ENCODE measurements around the gene MGAT4B.
"Not testable (repeated sequence)": the region's sequence is repeated elsewhere in the genome, so short reads cannot be mapped to it uniquely, and the experiment has no call there.

MGAT4B gene

GRCh38 chr5:179792612-179793467, 13.8 kb downstream of the MGAT4B start:
- peaks cover 11% of the 10 kb centered on the region for H3K36me3 ChIP-seq (replicated peaks)
- in situ Hi-C loops (cut with HindIII; ENCODE audit: low pct_ligation_motif_present, low sequenced_read_pairs) = no loop called here
- H3K4me3 ChIP-seq (ENCODE audit: low read depth, low read length) = no peak overlapping the region
- no peak for DNase-seq
- no peaks in the 10 kb centered on the region for H3K27me3 ChIP-seq (replicated peaks)
- no peak overlapping the region for H3K27ac ChIP-seq
- TF ChIP-seq CTCF (IDR thresholded peaks at IDR 0.05; ENCODE audit: low read depth, low read length, missing control alignments) = no peak

DNA sequence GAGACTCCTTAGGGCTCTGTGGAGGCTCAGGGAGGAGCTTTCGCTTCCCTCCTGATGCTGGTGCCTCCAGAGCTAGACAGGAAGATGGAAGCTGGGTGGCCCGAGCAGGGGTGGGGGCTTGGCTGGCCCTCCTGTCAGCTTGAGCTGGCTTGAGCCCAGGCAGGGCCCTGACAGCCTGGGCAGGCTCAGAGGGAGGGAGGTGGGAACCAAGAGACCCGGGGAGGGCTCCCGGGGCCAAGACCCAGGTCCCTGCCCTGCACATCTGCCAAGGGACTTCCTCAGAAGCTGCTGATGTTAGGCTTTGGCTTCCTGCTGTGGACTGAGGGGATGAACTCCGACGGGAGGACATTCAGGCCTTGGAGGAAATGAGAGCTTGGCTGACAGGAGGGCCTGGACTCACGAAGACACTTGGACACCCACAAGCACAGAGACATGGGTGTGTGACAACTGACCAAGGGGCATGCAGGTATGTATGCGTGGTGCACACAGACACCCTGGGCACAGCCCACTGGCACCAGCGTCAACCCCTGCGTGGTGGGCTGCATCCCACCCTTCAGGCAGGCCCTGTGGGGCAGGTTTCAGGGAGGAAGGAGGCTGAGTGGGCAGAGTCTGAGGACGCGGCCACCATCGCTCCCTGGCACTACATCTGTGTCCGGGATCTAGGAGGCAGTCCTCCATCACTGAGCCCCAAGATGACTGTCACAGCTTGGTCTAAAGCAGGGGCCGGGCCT, 14.6 kb downstream of the MGAT4B start:
- no peak overlapping the region for H3K27ac ChIP-seq
- TF ChIP-seq CTCF (IDR thresholded peaks at IDR 0.05; ENCODE audit: low read depth, low read length, missing control alignments) = no peak
- no peak for DNase-seq
- no peaks in the 10 kb centered on the region for H3K27me3 ChIP-seq (replicated peaks)
- no peak overlapping the region for H3K4me3 ChIP-seq (ENCODE audit: low read depth, low read length)
- H3K36me3 ChIP-seq (replicated peaks) = peaks cover 3% of the 10 kb centered on the region
- in situ Hi-C loops (cut with HindIII; ENCODE audit: low pct_ligation_motif_present, low sequenced_read_pairs) = no loop called here

DNA sequence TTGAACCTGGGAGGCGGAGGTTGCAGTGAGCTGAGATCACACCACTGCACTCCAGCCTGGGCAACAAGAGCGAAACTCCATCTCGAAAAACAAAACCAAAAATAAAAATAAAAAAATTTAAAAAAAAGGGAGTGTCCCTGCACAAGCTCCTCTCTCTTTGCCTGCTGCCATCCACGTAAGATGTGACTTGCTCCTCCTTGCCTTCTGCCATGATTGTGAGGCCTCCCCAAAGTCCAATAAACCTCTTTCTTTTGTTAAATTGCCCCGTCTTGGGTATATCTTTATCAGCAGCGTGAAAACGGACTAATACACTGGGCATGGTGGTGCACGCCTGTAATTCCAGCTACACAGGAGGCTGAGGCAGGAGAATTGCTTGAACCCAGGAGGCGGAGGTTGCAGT, 17.4 kb downstream of the MGAT4B start:
- in situ Hi-C loops (cut with HindIII; ENCODE audit: low pct_ligation_motif_present, low sequenced_read_pairs); DNase-seq; H3K27ac ChIP-seq; H3K36me3 ChIP-seq (replicated peaks); H3K27me3 ChIP-seq (replicated peaks); H3K4me3 ChIP-seq (ENCODE audit: low read depth, low read length): not testable (repeated sequence)

DNA sequence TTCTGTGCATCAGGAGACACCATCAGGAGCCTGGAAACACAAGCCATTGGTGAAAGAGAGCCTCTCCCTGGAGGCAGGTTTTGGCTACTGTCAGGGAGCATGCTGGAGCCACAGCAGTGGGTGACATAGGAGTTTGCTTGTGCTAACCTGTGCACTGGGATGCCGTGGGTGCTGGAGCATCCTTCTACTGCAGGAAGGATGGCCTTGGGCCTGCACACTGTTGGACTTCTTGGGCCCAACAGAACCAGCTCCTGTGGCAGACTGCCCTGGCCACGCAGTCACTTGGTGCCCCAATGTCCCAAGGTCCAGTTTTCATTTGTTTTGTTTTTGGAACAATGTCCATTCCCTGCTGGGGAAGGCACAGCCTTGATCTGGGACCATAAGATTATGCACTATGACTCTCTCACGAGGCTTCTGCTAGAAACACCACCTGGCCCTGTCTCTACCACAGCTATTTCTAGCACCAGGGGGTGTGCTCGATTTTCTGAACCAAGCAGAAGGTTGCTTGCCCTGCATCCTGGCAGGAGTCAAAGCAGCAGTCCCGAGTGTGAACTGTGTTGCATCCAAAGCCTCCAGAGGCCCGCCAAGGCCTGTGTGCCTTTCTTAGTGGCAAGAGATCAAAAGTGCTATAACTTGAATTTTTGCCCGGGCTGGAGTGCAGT, 18.3 kb downstream of the MGAT4B start:
- H3K27me3 ChIP-seq (replicated peaks) = no peaks in the 10 kb centered on the region
- in situ Hi-C loops (cut with HindIII; ENCODE audit: low pct_ligation_motif_present, low sequenced_read_pairs) = no loop called here
- H3K4me3 ChIP-seq (ENCODE audit: low read depth, low read length) = no peak overlapping the region

DNA sequence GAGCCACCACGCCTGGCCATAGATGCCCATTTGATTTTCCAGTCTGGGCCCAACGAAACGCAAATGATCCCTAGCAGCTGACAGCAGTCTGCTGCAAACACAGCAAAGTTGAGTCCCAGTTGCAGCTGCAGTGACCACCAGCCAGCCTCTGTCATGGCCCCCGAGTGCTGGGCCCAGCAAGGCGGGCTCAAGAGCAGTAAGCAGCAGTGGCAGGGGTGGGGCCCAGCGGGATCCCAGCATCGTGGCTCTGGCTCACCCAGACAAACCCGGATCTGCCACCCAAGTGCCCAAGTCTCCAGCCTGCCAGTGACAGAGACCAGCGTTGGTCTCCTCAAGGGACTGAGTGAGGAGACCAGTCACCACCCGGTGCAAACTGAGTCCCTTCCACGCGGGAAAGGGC, 19.8 kb downstream of the MGAT4B start:
- TF ChIP-seq CTCF (IDR thresholded peaks at IDR 0.05; ENCODE audit: low read depth, low read length, missing control alignments) = no peak
- H3K36me3 ChIP-seq (replicated peaks) = no peaks in the 10 kb centered on the region
- no peak overlapping the region for H3K27ac ChIP-seq
- H3K4me3 ChIP-seq (ENCODE audit: low read depth, low read length) = no peak overlapping the region
- in situ Hi-C loops (cut with HindIII; ENCODE audit: low pct_ligation_motif_present, low sequenced_read_pairs) = no loop called here
- H3K27me3 ChIP-seq (replicated peaks) = no peaks in the 10 kb centered on the region
- no peak for DNase-seq

More for the DNA sequence above, 18.3 kb downstream of the MGAT4B start:
- no peak for TF ChIP-seq CTCF (IDR thresholded peaks at IDR 0.05; ENCODE audit: low read depth, low read length, missing control alignments)
- no peak overlapping the region for H3K27ac ChIP-seq
- H3K36me3 ChIP-seq (replicated peaks) = no peaks in the 10 kb centered on the region
- no peak for DNase-seq

DNA sequence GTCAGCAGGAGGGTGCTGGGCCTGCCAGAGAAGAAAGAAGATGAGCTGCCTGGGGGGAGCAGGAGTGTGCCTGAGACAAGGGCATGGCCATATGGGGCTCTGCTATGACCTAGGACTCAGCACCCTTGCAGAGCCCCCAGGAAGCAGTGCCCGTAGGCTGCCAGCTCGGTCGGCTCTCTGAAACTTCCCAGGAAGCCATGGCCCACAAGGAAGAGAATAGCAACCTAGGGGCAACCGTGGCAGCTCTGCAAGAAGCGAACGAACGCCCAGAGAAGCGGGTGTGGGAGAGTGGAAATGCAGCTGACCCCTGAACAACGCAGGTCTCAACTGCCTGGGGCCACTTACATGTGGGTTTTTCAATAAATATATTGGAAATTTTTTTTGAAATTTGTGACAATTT, 23.5 kb downstream of the MGAT4B start:
- in situ Hi-C loops (cut with HindIII; ENCODE audit: low pct_ligation_motif_present, low sequenced_read_pairs) = no loop called here
- H3K27me3 ChIP-seq (replicated peaks) = no peaks in the 10 kb centered on the region

More for the DNA sequence above, 23.5 kb downstream of the MGAT4B start:
- no peak for TF ChIP-seq CTCF (IDR thresholded peaks at IDR 0.05; ENCODE audit: low read depth, low read length, missing control alignments)
- H3K4me3 ChIP-seq (ENCODE audit: low read depth, low read length) = no peak overlapping the region
- DNase-seq = no peak
- no peak overlapping the region for H3K27ac ChIP-seq
- peaks cover 1% of the 10 kb centered on the region for H3K36me3 ChIP-seq (replicated peaks)
